ENCODE results near the gene MPDZ.

The MPDZ gene

GRCh38 chr9:13131991-13132390 is 147.5 kb downstream of the MPDZ start:
- no peak for DNase-seq

- DNase-seq: no peak
Observed at GRCh38 chr9:13131416-13131815, 148.1 kb downstream of the MPDZ start.

DNA sequence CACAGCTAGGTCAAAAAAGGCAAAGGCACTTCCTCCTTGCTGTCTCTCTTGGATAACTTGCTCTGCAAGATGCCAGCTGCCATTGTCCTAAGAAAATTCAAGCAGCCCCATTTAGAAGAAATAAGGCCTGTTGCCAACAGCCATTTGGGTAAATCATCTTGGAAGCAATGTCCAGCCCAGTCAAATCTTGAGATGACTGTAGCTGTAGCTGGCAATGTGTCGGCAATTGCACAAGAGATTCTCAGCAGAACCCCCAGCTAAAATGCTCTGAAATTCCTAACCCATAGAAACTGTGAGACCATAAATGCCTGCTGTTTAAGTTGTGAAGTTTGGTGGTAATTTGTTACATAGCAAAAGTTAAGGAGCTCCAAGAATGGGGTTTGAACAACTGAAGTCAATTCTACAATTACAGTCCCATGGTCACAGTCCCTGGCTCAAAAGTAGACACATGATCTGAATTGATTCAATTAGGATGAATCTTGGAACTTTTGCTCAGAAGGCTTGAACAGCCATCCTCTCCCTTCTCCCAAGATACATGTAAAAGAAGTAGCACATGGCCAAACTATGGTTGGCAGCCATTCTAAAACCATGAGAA is 151.1 kb downstream of the MPDZ start:
- DNase-seq: no peak

DNA sequence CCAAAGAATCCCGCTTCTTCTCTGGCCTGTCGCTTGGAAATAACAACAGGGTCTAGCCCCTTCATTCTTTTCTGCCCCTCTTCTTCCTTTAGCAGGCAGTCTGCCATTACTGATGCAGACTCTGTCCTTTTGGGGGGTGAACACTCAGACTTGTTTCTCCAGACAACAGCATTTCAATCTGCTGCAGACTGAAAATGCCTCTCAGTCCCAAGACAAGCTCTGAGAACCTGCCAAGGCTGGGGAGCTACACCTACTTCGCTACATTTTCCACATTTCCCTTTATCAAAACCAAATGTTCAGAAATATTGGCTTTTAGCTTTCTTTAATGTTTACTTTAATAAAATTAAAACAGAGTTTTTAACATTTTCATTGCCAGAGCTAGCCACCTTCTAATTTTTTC is 152.4 kb downstream of the MPDZ start:
- DNase-seq: no peak

DNA sequence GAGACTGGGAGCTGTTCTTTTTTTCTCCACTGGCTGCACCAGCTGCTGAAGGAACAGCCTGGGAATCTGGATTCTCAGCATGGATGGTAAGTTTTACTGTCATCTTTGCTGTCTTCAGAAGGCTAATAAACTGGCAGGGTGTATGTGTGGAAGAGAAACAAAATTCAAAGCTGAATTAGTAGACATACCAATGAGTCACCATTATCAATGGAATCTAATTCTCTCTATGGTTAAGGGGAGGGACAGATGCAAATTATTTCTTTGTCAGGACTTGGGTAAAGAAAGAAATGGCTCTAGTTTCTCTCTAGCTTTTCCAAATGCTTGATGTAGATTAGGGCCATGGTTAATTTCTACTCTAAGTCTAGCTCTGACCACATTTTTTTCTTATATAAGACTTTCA is 154.2 kb downstream of the MPDZ start:
- DNase-seq: no peak

- DNase-seq: no peak
Observed at GRCh38 chr9:13122756-13123369, 156.6 kb downstream of the MPDZ start.

DNA sequence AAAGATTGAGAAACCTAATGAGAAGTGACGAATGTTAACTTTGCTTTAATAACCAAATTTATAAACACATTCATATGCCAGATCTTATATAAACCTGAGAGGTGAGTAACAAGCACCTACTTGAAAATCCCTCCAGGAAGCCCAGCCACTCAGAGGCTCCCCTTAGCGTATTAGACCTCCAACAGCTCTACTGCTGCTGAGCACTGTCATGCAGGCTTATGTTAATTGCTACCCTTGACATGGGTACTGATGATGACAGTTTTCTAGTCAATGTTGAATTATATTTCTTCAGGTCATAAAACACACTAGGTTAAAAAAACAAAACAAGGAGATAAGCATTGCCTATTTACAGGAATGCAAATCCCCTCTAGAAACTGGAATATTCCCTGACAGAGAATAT is 161.2 kb downstream of the MPDZ start:
- no peak for DNase-seq

- no peak for DNase-seq
Observed at GRCh38 chr9:13116292-13116691, 163.2 kb downstream of the MPDZ start.

DNA sequence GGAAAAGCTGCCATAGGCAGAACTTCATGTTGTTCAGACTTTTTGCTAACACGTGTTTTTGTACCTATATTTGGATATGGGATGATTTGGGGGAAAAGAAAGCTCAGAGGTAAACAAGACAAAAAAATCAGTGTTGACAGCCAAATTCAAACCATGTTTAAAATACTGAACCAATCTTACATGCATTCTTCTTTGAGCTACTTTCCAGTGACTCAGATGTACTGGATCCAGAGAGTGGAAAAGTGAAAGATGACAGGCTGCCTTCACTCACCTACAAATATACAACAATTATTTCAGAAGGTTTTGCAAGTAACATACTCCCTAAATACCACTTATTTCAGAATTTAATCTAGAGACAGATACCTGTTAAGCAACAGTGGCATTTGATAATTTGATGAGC is 165.7 kb downstream of the MPDZ start:
- DNase-seq: no peak

- no peak for DNase-seq
Observed at GRCh38 chr9:13113216-13113615, 166.3 kb downstream of the MPDZ start.

DNA sequence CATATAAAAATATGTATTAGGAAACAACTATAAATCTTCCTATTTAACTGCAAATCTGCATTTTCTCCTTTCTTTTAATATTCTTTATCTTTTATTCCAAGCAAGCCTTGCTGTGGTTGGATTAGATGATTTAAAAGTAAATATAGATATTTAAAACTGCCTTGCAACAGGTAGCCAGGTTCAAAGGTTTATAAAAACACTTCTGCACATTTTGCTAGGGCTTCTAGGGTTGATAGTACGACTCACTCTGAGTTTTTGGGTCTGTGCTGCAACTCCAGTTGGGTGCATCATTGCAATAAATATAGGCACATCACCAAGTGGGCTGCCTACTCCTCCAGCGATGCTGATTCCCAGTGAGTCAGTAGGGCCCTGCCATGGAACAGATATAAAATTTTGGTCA is 167.7 kb downstream of the MPDZ start:
- no peak for DNase-seq

DNA sequence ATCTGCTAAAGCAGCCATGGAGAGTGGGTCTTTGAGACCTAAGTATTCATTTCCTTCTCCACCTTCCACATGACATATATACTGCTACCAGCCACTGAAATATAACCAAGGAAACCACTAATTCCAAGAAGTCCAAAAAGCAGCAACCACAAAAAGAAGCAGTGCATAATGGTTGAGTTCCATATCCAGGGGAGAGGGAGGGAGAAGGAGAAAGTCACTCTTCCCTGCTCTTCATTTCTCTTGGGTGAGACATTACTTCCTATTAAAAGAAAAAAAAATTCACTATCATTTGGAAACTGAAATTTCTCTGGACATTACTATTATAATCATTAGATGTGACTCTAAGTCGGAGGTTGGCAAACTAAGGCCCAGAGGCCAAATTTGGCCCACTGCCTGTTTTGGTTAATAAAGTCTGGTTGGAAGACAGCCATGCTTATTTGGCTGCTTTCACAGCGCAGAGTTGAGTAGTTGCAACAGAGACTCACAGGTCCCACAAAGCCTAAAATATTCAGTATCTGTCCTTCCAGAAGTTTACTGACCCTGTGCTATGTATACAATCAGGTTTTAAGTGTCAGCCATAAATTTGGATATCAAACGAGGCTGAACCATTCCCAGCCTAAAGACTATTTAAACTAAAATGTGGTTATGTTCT is 168.6 kb downstream of the MPDZ start:
- DNase-seq: no peak

DNA sequence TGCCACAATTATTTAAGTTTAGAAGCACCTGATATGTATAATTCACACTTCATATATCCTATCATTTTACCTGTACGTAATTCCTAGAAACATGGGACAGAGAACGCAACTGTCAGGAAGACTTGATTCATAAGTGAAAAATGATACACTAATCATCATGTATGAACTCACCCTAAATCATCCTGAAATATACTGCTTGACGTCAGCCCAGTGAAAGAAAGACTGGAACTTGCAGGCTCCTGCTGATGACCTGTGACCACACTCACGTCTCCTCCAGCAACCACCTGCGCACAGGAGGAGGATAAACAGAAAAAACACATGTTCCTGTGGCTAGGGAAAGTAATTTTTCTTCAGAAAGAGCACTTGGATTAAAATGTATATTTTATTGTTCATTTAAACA is 169.7 kb downstream of the MPDZ start:
- DNase-seq: no peak

DNA sequence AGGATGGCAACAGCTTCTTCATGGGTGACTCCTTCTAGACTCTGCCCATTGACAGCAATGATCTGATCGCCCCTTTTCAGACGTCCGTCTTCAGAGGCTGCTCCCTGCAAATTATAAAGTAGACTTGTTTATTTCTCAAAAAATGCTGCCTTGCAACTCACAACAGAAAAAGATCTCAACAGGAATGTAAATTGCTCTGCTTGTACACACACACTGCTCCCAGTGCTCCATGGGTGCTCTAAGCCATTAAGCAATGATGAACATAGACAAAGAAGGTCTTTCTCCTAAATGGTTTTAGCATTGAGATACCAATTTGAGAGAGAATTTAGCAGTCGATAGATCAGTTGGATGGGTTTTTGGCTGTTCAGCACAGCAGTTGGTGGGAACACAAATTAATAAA is 172.5 kb downstream of the MPDZ start:
- DNase-seq: no peak

GRCh38 chr9:13100914-13101572 is 178.4 kb downstream of the MPDZ start:
- no peak for DNase-seq

GRCh38 chr9:13095056-13095455 is 184.4 kb downstream of the MPDZ start:
- no peak for DNase-seq

DNA sequence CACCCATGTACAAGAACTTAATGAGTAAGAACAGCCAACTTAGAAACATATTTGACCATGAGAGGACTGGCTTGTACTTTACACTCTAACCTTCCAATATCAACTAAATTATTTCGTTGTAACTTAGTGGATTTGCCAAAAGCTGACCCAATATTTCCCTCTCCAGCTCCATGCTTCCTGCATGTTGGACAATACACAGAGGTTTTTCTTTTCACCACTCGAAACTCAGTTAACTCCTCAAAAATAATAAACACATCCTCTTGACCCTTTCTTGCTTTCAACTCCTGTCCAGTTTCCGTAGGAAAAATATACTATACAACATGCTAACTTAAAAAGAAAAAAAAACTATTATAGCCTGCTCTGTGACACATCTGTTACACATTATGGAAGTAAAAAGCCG is 188.9 kb downstream of the MPDZ start:
- DNase-seq: no peak

DNA sequence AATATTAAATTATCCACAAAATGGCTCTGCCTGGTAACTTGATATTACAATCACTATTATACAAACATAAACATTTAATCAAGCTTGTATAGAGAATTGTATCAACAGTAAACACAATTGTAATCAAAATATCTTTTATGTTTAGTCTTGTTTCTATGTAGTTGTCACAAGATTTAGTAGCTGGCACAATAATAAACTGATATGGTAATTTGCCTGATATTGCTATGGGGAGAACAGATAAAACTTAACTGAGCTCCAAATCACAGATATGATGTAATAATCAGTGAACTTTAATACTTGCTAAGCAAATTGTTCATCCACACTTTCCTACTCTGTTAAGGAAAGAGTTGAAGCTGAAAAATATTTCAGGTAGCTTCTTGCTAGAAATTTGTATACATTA is 189.8 kb downstream of the MPDZ start:
- no peak for DNase-seq

- no peak for DNase-seq
Observed at GRCh38 chr9:13088720-13089427, 190.6 kb downstream of the MPDZ start.

DNA sequence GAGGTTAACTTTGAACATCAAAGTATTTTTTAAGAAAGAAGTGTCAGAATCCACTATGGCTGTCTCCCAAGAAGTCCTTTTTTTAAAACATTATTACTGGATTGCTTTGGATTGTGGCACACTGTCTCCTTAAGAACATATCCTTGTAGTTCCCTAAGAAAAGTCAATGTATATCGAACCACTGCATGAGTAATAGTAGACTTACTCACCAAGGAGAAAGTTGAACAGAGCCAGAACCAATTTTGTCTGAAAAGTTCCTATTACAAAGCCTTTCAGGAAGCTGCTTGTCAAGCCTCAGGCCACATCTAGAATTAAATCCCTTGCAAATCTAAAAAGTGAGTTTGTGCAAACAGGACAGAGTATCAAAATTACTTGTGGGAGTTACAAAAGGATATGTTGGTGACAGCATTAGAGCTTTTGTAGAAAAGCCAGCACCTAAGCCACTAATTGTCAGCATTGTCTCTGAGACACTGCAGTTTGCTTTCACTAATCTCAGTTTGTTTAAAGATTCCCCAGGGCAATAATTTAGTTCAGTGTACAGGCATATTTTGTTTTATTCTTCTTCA is 195.4 kb downstream of the MPDZ start:
- DNase-seq: no peak

DNA sequence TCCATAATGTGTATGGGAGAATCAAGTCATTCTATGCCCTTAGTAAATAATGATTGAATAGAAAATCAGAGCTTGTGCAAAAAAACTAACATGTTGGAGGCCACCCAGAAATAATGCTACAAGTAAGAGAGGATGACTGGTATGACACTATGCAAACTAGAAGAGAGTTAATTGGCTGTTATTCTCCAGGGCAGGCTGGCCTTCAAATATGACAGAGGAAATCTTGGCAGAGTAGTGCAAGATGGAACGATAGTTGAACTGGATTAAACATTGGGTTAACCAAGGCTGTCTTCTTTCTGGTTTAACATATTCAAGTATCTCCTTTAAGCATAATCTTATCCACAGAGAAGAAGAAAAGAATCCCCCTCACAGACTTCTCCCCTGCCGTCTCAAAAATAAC is 196.1 kb downstream of the MPDZ start:
- DNase-seq: no peak

DNA sequence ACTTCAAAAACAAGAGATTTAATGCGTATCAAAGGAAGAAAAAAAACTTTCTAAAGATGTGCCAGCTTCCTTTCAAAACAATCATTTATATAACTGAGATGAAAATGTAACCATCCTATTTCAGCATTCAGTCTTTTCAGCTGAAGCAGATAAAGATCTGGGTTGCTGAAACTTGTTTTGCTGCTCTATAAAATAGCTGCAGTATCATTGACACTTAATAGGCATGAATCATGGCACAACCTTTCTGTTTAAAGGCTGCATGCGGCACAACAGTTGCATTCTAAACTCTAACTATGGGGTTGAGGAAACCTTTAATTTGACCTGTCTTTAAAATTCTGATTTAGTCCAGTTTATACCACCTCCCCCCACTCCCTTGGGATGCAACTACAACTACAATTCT is 196.7 kb downstream of the MPDZ start:
- no peak for DNase-seq

- DNase-seq: no peak
Observed at GRCh38 chr9:13078164-13078563, 201.3 kb downstream of the MPDZ start.
